NCI-H2196 (cell line): ENCODE measurements around the gene ZBTB2.
"Not testable (repeated sequence)": the region's sequence is repeated elsewhere in the genome, so short reads cannot be mapped to it uniquely, and the experiment has no call there.

Experiments used
- DNase-seq: peaks from one replicate; lab custom pipeline; 2025; ENCODE audit not compliant: unreplicated experiment; lab: John Stamatoyannopoulos, UW

The ZBTB2 gene

DNA sequence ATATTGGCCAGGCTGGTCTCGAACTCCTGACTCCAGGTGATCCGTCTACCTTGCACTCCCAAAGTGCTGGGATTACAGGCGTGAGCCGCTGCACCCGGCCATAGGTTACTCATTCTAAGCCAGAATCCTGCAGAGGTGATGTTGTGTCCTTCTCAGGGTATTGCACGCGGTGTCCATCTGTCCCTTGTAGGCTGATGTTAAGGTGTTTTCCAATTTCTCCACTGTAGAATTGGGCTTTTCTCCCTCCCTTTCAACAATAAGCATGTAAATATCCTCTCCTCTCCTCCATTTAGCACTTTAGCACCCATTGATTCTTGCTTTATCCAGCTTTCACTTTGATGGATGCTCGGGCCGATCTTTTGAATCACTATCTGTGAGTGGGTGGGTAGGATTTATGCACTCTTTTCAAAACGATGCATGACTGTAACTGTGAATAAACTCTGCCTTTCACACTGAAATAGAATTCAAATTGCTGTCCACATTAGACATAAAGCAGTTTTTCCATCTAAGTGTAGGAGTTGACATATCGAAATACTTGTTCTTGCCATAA, 52.6 kb downstream of the ZBTB2 start:
- no peak for DNase-seq

DNA sequence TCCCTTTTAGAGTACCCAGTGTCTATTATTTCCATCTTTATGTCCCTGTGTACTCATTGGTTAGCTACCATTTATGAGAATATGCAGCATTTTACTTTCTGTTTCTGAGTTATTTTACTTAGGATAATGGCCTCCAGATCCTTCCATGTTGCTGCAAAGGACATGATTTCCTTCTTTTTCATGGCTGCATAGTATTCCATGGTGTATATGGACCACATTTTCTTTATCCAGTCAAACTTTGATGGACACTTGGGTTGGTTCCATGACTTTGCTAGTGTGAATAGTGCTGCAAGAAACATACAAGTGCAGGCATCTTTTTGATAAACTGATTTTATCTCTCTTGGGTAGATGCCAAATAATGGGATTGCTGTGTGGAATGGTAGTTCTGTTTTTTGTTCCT, 55.4 kb downstream of the ZBTB2 start:
- DNase-seq, result no peak

- DNase-seq, result no peak
Measured at GRCh38 chr6:151330130-151330696, 61.1 kb downstream of the ZBTB2 start.

DNA sequence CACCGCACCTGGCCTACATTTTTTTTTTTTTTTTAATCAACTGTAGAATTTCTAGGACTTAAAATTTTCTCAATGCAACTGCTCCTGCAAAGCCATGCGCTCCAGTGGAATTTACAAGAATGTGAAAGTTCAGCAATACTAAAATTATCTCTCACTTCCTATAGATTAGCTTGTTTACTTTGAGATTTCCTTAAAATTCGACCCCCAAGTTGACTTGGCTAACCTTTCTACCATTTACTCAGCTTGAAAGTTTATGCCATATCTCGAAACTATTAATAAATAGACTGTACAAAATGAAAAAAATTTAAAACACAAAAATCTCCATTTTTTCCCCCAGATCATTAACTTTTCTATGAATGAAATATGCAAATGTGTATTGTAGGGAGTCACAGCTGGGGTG, 64.3 kb downstream of the ZBTB2 start:
- no peak for DNase-seq

DNA sequence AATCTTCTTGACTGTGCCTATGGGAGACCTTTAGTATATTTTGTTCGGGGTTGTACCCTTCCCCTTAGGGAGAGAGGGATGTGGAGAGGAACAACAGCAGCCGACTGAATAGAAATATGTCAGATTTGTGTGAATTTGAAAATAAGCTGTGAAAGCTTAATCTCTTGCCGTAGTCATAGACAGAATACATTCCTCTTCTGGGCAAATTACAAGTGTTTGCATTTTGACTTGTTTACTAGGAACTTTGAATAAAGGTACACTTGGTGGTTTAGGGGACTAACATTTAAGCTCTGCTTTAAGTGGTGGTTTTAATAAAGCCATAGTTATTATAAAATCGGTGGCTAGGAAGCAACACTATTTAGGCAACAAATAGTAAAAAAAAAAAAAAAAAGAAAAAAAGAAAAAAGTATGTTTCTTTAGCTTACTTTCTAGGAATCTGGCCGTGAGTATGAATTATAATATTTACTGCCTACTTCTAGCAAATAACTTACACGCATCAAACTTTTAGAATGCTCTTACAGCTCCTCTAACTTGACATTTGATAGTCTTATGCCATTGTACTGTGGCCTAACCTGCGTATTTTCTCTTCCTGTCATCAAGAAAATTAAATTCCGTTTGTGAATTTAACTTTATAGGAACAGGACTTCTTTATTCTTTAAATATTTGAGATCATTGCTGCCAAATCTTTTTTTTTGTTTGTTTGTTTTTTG, 65.1 kb downstream of the ZBTB2 start:
- no peak for DNase-seq

DNA sequence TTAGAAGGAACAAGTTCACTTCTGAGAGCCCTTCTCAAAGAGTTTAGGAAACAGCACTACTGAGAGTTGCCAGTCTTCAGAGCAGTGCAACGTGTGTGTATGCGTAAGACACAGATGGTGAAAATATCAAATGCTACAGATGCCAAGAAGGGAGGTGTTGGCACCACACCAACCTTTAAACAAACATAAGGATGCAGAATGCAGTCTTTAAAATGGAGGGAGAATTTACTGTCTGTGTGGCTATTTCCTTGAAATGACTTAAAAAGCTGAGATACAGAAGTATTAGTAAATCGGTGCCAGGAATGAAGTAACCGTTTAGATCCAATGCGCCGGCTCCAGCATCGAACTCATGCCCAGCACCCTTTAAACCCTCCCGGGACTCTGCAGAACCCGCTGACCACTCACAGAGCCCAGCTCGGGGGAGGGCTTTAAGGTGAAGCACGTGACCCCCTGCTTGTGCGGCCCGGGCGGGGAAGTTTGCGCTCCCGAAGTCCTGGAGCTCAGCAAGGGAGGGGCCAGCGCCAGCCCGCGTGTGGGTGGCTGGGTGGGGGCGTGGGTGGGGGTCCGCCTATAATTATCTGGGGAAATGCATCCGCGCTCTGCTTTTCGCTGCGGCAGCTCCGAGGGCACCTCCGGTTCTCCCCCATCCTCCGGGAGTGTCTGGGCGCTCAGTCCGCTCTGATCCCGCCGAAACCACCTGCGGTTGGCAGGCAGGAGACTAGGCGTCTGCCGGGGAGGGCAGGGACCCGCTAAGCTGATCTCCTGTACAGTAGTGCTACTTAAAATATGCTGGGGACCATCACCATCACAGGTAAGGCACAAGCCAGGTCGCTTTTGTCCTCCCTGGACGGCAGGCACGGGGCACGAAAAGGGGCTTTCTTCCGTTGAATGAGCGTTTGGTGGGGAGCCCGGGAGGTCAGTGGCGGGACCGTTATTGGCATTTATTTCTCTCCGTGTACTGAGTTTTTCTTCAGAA, 66.0 kb downstream of the ZBTB2 start:
- DNase-seq, result peak; percentile 71

- DNase-seq, result no peak
Measured at GRCh38 chr6:151324488-151324825, 66.9 kb downstream of the ZBTB2 start.

GRCh38 chr6:151323791-151324487, 67.4 kb downstream of the ZBTB2 start:
- peak; percentile 86 for DNase-seq

DNA sequence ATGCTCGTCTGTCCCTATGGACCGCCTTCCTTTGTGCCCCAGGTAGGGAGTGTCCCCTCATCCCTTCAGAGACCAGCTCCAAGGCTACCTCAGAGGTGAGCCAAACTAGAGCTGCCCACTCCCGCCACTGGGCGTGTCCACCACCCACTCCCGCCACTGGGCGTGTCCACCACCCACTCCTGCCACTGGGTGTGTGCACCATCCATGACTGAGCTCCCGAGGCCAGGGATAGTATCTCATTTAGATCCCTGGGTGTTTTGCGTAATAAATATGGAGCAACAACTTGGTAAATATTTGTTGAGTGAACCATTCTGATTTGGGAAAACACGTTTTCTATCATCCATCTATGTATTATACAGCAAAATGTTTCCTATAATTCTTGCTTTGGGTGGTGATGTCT, 68.8 kb downstream of the ZBTB2 start:
- DNase-seq, result no peak

GRCh38 chr6:151321438-151321837, 69.9 kb downstream of the ZBTB2 start:
- DNase-seq, result no peak

GRCh38 chr6:151320140-151320539, 71.2 kb downstream of the ZBTB2 start:
- no peak for DNase-seq

DNA sequence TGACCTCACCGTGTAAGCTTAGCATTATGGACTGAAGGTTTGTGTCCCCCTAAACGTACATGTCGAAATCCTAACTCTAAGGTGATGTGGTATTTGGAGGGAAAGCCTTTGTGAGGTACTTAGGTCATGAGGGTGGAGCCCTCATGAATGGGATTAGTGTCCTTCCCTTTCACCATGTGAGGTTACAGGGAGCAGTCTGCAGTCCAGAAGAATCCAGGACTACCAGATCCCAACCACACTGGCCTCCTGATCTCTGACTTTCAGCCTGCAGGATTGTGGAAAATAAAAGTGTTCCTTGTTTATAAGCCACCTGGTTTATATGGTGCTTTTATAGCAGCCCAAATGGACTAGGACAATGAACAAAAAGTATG, 73.4 kb downstream of the ZBTB2 start:
- no peak for DNase-seq

DNA sequence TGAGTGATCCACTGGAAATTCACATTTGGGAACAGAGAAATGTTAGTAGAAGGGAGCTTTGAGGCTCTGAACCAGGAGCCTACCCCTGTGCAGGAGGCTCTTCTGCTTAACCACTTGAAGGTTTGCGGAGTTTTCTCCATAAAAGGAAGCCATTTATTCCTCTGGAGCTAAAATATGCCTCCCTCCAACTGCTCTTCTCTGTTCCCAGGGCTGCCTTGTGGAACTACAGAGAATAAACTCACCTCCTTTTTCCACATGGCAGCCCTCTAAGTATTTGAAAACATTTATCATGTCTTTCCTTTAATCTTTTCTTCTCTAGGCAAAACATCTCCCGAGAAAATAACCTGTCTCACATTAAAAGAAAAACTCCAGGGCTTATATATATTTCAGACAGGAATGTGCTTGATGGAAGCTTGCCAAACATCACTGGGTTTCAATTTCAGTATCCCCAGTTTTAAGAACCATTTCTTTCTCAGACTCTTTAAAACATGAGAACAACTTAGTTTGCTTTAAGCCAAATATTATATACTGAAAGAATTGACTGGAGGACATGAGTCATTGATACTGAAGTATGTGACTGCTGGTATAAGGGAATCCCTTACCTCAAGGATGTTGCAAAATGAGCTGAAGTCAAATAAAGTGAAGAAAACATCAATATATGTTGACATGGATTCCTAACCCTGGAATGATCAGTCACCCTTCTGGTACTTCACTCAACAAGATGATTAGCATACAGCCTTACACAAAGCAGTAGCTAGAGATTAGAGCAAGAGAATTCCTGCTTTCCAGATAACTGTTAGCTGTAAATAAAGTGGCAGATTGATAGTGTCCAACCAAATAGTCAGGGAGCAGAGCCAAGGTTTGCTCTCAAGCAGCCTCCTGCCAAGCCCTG, 74.0 kb downstream of the ZBTB2 start:
- DNase-seq, result no peak

DNA sequence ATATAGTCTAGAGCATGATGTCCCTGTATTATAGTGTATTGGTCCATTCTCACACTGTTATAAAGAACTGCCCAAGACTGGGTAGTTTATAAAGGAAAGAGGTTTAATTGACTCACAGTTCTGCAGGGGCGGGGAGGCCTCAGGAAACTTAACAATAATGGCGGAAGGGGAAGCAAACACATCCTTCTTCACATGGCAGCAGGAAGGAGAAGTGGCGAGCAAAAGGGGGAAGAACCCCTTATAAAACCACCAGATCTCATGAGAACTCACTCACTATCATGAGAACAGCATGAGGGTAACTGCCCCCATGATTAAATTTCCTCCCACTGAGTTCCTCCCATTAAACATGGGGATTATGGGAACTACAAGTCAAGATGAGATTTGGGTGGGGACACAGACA, 75.7 kb downstream of the ZBTB2 start:
- not testable (repeated sequence) for DNase-seq
